Activated T-helper 2 cell treated with anti-CD3 and anti-CD28 coated beads, Interferon-gamma antibody, Interleukin-2, Interleukin-4, amounts not matched to agents 10 μg/mL and 5 μg/mL and 100 μg/mL, durations not matched to agents 14 hours and 24 hours and 36 hours (primary cell): Measurements from ENCODE around the gene NKIRAS1. TPM values are rescaled to one million over a fixed set of nuclear protein-coding genes. Genes with fewer than 3 reads are reported as not detected.
"Not testable (repeated sequence)": the region's sequence is repeated elsewhere in the genome, so short reads cannot be mapped to it uniquely, and the experiment has no call there.

Experiments used
- DNase-seq: peaks from one replicate; pipeline ENCODE4 v3.0.0; 2021; ENCODE audit warnings: low spot score
- H3K27ac Mint-ChIP-seq: one replicate; pipeline ENCODE4 v1.8.0; 2021; ENCODE audit warnings: mixed read lengths
- H3K27me3 Mint-ChIP-seq: one replicate; pipeline ENCODE4 v1.8.0; 2021; ENCODE audit warnings: low read depth, mixed read lengths
- H3K36me3 Mint-ChIP-seq: one replicate; pipeline ENCODE4 v1.8.0; 2021; ENCODE audit warnings: low read depth, mixed read lengths
- H3K4me1 Mint-ChIP-seq: one replicate; pipeline ENCODE4 v1.8.0; 2021; ENCODE audit warnings: low read depth, mixed read lengths
- H3K4me3 Mint-ChIP-seq: one replicate; pipeline ENCODE4 v1.8.0; 2021; ENCODE audit warnings: low read depth, mild to moderate bottlenecking, moderate library complexity, mixed read lengths
- H3K9me3 Mint-ChIP-seq: one replicate; pipeline ENCODE4 v1.8.0; 2021; ENCODE audit warnings: mixed read lengths
- intact Hi-C: fragments of 100-400 bp; cut with micrococcal nuclease; formaldehyde crosslinking; loops from one replicate; pipeline ENCODE4 v1.15.1; 2023
- total RNA-seq: library from RNA; stranded (reverse); gene quantifications from 2 replicates; pipeline ENCODE4 v1.2.3, GENCODE V29; 2022

The NKIRAS1 gene
- total RNA-seq, 1 donor from 2014 or later: 2.3 TPM

DNA sequence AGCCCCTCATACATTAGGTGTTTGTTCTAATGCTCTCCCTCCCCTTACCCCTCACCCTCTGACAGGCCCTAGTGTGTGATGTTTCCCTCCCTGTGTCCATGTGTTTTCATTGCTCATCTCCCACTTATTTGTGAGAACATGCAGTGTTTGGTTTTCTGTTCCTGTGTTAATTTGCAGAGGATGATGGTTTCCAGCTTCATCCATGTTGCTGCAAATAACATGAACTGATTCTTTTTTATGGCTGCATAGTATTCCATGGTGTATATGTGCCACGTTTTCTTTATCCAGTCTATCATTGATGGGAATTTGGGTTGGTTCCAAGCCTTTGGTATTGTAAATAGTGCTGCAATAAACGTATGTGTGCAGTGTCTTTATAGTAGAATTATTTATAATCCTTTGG lies 67.3 kb downstream of the NKIRAS1 start:
- peaks cover 27% of the 10 kb centered on the region for H3K36me3 Mint-ChIP-seq
- H3K27me3 Mint-ChIP-seq, H3K4me3 Mint-ChIP-seq, intact Hi-C loops, H3K9me3 Mint-ChIP-seq, H3K27ac Mint-ChIP-seq, H3K4me1 Mint-ChIP-seq, DNase-seq: not testable (repeated sequence)

DNA sequence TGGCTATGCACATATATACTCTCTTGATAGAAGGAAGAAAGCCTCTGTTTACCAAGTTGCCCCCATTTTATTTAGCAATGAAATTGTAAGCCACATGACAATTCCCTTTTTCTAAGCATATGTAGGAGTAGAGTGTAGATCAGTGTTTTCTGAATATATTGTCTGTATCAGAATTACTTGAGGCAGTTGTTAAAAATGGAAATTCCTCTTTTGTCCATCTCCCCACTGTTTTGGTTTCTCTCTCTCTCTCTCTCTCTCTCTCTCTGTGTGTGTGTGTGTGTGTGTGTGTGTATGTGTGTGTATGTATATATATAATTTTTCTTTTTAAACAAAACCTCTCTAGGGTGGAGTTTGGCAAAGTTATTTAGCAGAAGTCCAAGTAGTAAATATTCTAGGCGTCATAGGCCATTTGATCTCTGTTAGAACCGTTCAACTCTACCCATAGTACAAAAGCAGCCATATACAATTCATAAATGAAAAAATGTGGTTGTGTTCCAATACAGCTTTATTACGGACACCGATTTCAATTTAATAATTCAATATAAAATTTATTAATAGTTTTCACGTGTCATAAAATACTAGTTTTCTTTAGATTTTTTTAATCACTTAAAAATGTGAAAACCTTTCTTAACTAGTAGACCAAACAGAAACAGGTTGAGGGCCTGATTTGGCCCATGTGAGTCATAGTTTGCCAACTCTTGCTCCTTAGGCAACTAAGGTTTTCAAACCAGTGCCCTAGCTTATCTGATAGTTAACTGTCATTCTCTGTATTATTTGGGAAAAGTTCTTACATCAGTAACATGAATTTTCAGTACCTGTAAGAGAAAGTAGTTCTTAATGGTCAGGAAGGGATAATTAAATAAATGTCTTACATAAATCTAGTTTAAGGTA lies 71.2 kb downstream of the NKIRAS1 start:
- no peak for DNase-seq
- no peak overlapping the region for H3K27ac Mint-ChIP-seq
- H3K27me3 Mint-ChIP-seq: no peaks in the 10 kb centered on the region
- intact Hi-C loops: no loop called here
- H3K36me3 Mint-ChIP-seq: peaks cover 4% of the 10 kb centered on the region
- no peaks in the 10 kb centered on the region for H3K9me3 Mint-ChIP-seq
- peaks cover 9% of the 10 kb centered on the region for H3K4me1 Mint-ChIP-seq
- H3K4me3 Mint-ChIP-seq: no peak overlapping the region

DNA sequence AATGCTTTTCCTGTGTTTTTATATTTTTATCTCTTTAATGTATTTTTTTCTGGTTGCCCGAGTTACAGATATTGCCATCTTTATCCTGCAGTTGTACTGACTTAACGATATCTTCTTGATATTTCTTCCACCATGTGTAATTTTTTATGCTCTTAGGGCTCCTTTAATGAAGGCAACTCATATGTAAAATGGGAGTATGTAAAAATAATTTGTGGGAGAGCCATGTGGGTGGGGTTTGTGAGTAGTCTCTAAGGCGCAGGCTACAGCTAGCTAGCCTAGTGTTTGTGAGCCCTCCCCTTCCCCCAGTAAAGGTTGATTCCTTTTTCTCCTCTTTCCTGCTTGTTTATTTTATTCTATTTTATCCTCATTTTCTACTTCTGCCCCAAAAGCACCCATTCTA lies 72.9 kb downstream of the NKIRAS1 start:
- Mint-ChIP-seq H3K4me3 (no peak overlapping the region), H3K4me1 (peaks cover 9% of the 10 kb centered on the region), H3K27me3 (no peaks in the 10 kb centered on the region), H3K9me3 (no peaks in the 10 kb centered on the region), H3K36me3 (peaks cover 4% of the 10 kb centered on the region), H3K27ac (no peak overlapping the region)
- intact Hi-C loops: no loop called here
- DNase-seq: no peak

Other genes starting within 250 kb of the NKIRAS1 start
- 63.9 and 70.2 TPM in 2 replicates for gene UBE2E1, start 111.0 kb downstream of the NKIRAS1 start, total RNA-seq
- 1,859 and 1,865 TPM in 2 replicates for gene RPL15, start 142 bp upstream of the NKIRAS1 start, total RNA-seq
- 2.5 and 3.3 TPM in 2 replicates for gene NR1D2, start 28.3 kb upstream of the NKIRAS1 start, total RNA-seq